ENCODE results near the gene NR1H2.
"Not testable (repeated sequence)": the region's sequence is repeated elsewhere in the genome, so short reads cannot be mapped to it uniquely, and the experiment has no call there.

The NR1H2 gene

DNA sequence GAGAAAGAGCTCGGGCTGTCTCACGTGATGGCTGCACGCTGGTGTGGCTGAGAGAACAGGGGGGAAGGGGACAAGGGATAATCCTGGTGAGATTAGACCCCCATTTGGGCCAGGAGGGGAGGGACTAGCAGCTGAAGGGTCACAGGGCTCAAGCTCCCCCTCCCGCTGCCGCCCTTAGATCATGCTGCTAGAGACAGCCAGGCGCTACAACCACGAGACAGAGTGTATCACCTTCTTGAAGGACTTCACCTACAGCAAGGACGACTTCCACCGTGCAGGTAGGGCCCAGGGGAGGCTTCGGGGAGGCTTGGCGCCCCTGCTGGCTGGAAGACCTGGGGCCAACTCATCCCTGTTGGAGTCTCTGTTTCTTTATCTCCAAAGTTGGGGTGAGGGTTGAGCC is 3.3 kb downstream of the NR1H2 start:
- no peak for DNase-seq

DNA sequence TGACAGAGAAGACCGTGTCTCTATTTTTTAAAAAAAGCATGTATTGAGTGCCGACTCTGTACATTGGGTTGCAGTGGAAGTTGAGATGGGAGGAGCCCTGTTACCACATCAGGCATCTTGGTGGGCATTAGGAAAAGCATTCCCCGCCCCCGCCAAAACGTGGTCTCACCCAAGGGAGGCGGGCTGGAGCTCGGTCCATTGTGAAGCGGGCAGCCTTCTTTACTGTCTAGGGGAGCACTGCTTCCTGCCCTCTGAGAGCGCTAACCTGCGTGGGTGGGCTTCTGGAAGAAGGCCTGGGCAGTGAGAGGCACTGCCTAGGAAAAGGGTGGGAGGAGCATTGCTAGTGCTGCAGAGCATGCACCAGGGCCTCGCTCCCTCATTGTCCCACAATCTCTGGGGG is 3.9 kb downstream of the NR1H2 start:
- no peak for DNase-seq

DNA sequence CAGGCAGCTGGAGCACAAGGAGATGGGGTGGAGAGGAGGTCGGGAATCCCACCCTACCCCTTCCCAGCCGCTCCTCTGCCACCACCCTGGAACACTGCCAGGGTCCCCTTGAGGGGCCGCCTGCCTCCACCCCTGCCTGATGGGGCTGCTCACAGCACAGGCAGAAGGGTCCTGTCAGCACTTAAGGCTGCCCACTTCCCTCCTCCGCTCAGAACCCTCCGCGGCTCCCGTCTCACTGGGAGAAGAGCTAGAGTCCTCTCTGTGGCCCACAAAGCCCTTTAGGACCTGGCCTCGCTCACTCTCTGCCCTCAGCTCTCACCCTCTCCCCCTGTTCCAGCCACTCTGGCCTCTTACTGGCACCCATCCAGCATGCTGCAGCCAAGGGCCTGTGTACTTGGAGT is 4.5 kb downstream of the NR1H2 start:
- no peak for DNase-seq

DNA sequence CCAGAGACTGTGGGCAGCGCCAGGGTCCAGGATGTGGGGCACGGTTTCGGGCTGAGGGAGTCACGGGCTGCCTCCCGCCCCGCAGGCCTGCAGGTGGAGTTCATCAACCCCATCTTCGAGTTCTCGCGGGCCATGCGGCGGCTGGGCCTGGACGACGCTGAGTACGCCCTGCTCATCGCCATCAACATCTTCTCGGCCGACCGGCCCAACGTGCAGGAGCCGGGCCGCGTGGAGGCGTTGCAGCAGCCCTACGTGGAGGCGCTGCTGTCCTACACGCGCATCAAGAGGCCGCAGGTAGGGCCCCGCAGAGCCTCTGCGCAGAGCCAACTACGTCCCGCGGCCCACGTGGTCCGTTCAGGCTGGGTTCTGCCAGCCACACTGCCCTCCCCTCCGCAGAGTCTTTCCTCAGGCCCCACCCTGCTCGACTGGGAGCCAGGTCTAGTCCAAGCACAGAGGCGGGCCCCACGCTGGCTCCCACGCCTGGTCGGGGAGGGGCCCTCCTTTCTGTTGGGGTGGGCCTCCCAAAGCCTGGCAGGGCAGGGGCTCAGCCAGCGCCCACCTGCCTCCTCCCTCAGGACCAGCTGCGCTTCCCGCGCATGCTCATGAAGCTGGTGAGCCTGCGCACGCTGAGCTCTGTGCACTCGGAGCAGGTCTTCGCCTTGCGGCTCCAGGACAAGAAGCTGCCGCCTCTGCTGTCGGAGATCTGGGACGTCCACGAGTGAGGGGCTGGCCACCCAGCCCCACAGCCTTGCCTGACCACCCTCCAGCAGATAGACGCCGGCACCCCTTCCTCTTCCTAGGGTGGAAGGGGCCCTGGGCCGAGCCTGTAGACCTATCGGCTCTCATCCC is 5.8 kb downstream of the NR1H2 start:
- DNase-seq: no peak

DNA sequence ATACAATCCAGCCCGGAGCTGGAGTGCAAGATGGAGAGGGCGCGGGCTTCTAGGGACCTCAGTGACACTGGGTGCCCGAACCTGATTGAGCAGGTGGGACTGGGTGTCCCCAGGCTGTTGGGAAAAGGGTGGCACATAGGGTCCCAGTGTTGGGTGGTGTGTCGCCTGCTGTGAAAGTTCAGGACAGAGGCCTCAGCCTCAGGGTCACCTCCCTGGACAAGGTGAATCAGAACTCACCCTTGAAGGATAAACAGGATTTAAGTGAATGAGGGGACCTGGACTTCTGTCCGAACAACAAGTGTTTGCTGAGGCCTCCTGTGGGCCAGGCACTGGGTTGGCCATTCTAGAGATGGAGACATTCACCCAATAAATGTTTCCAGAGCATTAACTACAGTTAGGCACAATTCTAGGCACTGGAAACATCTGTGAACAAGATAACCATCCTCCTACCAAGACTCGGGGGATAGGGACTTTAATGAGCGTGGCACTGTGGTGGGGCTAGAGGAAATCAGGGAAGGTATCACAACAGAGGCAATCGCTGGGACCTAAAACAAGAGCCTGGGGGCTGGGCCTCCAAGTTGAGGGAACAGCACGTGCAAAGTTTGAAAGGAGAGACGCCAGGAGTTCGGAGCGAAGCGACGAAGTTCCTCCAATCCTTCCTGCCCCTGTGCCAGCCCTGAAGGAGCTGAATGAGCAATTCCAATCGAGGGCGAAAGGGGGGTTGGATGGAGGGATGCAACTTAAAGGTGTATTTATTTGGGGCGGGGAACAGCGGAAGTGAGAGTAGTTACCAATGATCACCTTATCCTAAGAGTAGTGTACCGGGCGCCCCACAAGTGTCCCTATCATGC is 7.0 kb downstream of the NR1H2 start:
- DNase-seq: no peak

DNA sequence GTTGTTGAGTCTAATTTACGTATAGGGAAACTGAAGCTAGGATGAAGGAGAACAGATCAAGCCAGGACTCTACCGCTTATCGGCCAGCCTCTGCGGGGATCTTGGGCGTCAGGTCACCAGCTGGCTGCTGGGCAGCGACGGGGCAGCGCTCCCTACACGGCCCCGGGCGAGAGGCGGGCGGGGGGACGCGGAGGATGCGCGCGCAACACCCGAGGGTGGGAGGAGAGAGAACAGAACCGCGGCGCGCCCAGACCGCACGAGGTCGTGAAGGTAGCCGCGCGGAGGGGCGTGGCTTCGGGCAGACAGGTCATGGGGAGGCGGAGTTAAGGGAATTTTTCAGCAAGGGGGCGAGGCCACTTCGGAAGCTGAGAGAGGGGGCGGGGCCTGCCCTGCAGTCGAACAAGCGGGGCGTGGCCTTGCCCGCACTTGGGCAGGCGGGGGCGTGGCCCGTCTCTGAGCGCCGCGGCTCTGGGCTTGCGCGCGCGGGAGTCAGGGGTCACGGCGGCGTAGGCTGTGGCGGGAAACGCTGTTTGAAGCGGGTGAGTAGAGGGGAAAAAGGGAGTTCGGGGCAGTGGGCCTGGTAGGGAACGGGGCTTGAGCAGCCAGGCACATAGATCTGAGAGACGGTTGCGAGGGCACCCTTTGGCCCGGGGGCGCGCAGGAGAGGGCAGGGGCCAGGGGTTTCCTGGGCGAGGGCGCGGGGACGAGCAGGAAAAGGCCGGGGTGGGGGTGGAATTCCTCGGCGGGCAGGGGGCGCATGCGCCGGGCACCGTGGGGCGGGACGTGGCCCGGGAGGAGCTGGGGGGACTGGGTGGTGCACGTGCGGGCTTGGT is 7.8 kb downstream of the NR1H2 start, which contains the start of gene POLD1:
POLD1 (plus strand) TSS at position 496 of the 833 bp plus-strand sequence. CDS start 14,505 bp downstream, outside the sequence.
- peak; percentile 99 for DNase-seq

DNA sequence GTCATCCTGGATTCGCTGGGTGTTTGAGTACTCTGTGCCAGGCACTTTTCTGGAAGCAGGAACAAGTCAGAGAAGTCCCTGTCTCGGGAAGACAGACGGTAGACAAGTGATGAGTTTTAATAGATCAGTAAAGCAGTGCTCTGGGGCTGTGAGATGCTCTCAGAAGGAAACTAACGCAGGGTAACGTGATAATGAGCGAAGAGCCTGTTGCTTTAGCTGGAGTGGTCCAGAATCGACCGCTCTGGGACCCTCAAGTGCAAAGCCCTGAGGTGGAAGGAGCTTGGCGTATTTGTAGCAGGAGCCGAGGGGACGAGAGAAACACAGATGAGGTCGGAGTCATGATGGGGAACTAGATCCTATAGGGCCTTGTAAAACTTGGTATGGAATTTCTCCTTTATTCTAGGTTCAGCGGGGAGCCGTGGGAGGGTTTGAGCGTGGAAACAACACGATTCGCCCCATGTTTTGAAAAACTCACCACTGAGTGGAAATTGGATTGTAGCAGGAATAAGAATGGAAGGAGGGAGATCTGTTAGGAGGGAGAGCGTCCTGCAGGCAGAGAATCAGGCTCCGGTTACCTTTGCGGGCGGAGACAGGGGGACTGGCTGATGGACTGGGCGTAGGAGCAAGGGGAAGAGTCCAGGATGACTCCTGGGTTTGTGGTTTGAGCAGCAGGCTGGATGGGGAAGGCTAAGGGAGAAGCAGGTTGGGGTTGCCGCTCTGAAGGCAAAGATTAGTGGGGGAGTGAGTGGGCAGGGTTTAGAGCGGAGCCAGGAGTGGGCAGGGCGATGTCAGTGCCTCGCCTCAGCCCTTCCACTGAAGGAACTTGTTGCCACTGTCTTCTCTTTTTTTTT is 8.7 kb downstream of the NR1H2 start:
- DNase-seq: no peak

DNA sequence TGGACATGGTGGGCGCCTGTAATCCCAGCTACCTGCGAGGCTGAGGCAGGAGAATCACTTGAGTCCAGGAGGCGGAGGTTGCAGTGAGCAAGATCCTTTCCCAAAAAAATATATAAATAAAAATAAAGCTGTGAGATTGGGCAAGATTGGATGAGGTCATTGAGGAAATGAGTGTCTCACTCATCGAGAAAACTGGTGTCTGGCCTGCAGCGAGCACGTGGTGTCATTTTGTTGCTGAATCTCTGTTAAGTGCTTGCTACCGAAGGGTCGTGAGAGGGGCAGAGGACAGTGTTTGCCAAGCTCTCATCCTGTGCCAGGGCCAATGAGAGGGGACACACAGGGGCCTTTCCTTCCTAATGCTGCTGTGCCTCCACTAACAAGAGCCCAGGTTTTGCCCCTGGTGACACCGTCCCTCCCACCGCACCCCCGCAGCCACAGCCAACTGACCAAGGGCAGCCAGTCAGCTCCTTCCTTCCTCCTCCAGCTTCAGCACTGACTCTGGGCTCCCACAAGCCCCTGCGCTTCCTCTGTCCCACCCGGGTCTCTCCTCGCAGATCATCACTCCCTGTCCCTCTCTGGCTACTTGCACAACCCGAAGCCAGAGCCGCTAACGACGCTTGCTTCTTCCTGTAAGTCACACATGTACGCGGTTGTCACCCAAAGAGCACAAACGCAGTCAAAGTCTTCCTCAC is 11.1 kb downstream of the NR1H2 start:
- no peak for DNase-seq

DNA sequence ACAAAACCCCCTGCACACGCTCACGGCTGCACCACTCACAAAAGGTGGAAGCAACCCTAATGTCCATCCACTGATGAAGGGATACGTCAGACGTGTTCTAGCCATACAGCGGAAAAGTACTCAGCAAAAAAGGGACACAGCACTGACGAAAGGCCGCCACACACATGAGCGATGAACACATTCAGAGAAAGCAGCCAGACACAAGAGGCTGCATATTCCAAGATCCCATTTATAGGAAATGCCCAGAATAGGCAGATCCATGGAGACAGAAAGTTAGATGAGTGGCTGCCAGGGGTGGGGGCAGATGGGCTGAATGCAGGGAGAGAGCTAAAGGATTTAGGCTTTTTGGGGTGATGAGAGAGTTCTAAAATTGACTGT is 11.6 kb downstream of the NR1H2 start:
- no peak for DNase-seq

DNA sequence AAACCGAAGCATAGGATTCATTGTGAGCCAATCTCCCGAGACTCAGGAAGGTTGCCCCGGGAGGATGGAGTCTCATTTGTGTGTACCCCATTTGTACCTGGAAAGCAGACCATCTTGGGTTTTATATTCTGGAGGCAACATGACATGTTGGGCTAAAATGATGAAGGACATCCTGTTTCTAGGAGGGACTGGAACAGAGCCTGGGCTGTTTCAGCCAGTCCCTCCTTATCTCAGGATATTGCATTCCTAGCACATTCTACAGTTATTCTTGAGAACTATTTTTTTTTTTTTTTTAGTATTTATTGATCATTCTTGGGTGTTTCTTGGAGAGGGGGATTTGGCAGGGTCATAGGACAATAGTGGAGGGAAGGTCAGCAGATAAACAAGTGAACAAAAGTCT is 14.0 kb downstream of the NR1H2 start:
- not testable (repeated sequence) for DNase-seq

DNA sequence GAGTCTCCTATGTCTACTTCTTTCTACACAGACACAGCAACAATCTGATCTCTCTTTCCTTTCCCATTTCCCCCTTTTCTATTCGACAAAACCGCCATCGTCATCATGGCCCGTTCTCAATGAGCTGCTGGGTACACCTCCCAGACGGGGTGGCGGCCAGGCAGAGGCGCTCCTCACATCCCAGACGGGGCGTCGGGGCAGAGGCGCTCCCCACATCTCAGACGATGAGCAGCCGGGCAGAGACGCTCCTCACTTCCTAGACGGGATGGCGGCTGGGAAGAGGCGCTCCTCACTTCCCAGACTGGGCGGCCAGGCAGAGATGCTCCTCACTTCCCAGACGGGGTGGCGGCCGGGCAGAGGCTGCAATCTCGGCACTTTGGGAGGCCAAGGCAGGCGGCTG is 14.7 kb downstream of the NR1H2 start:
- DNase-seq: not testable (repeated sequence)

DNA sequence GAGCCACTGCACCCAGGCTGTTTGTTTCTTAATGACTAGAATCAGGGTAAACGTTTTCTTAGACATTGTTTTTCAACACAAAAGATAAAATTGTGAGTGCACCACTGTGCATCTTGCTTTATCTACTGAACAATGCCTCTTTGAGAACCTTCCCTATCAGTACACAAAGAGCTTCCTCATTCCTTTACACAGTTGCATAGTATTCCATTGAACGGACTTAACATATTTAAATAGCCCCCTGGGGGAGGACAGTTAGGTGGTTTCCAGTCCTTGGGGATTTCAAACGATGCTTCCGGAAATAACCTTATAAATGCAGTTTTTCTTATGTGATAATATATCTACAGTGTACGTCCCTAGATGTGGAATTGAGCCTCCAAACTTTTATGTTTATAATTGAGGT is 16.5 kb downstream of the NR1H2 start:
- DNase-seq: no peak

DNA sequence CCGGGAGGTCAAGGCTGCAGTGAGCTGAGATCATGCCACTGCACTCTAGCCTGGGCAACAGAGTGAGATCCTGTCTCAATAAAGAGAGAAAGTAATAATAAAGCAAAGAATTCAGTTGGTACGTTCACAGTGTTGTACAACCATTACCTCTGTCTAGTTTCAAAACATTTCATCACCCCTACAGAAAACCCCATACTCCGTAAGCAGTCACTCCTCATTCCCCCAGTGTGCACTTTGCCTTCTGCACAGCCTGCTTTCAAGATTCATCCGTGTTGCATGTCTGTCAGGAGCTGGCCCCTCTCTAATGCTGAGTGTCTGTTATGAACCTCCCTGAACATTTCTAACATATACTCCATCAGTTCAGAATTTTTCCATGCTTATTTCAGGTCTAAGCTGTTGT is 17.3 kb downstream of the NR1H2 start:
- DNase-seq: no peak

DNA sequence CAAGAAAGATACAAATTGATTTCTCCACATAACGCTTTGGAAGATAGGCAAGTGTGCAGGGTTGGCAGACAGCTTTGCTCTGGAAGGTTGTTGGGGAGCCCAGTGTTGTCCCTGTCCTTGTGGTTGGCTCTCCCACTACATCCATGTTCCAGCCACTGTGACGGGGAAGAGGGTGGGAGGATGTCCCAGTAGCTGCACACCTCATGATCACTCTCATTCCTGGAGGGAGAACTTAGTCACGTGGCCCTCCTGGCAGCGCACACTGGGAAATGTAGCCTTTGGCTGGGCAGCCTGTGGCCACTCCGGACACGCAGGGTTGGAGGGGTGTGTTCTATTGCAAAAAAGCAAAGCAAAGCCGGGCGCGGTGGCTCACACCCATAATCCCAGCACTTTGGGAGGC is 17.8 kb downstream of the NR1H2 start:
- DNase-seq: no peak

DNA sequence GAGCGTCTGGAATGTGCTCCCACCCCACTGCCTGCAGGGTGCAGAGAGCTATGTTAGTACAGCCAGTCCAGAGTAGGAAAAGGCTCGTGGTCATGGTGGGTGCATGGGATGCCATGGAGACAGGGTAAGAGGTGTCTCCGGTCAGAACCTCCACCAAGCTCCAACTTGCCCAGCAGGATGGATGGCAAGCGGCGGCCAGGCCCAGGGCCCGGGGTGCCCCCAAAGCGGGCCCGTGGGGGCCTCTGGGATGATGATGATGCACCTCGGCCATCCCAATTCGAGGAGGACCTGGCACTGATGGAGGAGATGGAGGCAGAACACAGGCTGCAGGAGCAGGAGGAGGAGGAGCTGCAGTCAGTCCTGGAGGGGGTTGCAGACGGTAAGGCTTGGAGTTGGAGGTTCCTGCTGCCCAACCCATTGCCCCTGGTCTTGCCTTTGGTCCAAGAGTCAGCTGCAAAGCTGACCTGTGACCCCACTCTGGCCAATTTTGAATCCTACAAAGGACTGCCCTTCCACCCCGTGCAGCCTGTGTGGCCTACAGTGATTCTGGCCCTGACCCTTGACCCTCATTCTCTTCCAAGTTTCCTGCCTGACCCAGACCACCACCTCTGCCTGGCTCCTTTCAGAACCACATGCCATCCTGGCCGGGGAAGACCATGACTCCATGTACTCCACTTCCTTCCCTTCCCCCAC is 22.6 kb downstream of the NR1H2 start:
- no peak for DNase-seq

DNA sequence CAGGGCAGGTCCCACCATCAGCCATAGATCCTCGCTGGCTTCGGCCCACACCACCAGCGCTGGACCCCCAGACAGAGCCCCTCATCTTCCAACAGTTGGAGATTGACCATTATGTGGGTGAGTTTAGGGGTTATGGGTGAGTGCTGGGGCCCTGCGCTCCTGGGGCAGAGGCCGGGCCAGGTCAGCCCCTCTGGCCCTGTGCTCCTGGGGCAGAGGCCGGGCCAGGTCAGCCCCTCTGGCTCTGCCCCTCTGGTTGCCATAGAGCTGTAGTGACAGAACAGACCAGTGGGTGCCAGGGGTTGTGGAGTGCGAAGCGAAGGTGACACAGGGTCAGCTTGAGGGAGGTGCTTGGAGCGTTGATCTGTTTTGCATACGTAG is 23.1 kb downstream of the NR1H2 start:
- no peak for DNase-seq

DNA sequence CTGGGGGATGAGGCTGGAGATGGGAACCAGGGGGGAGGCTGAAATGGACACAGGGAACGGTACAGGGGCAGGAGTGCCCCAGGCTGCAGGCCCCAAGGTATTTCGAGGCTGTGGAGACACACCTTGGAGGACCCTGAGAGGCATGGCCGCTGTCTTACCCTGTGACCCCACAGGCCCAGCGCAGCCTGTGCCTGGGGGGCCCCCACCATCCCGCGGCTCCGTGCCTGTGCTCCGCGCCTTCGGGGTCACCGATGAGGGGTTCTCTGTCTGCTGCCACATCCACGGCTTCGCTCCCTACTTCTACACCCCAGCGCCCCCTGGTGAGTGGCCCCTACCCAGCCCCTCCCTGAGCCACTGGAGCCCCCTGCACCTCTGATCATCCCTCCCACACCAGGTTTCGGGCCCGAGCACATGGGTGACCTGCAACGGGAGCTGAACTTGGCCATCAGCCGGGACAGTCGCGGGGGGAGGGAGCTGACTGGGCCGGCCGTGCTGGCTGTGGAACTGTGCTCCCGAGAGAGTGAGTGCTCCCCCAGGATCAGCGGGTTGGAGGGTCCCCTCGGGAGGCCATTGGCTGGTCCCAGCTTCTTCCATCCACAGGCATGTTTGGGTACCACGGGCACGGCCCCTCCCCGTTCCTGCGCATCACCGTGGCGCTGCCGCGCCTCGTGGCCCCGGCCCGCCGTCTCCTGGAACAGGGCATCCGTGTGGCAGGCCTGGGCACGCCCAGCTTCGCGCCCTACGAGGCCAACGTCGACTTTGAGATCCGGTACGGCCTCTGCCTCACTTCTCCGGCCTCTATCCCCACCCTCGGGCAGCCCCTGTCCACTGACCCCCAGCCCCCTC is 25.6 kb downstream of the NR1H2 start:
- no peak for DNase-seq

DNA sequence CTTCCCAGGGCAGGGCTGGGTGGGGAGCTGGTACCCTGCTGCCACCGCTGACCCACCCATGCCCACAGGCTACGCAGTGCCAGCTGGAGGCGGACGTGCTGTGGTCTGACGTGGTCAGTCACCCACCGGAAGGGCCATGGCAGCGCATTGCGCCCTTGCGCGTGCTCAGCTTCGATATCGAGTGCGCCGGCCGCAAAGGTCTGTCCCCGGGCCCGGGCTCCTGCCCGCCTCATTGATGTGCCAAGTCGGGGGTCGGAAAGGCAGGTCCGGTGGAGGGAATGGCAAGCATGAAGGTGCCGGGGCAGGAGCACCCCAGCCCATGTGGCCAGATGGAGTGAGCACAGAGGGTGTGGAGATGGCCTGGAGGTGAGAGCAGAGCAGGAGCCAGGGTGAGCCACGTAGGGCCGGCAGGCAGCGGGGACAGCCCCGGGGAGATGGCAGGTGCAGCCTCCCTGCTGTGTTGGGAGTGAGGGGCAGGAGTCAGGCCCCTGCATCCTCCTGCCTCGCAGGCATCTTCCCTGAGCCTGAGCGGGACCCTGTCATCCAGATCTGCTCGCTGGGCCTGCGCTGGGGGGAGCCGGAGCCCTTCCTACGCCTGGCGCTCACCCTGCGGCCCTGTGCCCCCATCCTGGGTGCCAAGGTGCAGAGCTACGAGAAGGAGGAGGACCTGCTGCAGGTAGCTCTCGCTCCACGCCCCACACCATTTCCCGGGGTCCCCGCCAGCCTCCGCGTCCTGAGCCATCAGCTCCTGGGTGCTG is 26.5 kb downstream of the NR1H2 start:
- DNase-seq: no peak

DNA sequence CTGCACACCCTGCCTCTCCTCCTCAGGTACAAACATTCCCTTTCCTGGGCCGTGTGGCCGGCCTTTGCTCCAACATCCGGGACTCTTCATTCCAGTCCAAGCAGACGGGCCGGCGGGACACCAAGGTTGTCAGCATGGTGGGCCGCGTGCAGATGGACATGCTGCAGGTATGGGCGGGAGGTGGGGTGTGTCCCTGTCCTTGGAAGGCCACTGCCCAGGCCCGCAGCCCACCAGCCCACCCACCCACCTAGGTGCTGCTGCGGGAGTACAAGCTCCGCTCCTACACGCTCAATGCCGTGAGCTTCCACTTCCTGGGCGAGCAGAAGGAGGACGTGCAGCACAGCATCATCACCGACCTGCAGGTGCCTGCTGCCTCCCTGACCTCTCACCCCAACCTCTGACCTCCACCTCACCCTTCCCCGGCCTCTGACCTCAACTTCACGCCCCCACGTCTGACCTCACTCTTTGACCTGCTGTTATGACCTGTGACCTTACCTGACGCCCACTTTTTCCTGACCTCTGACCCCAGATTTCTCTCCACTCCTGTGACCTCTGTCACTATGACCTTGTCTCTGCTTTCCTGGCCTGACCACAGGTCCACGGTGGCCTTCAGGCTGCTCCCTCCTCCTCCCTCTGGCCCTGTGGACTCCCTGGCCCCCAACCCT is 30.0 kb downstream of the NR1H2 start:
- no peak for DNase-seq
